Measurements from ENCODE around the gene SLC22A14. TPM values are rescaled to one million over a fixed set of nuclear protein-coding genes. Genes with fewer than 3 reads are reported as not detected.

The SLC22A14 gene
- total and polyA plus RNA-seq, 3 donors from 2014 or later, result 2.7 to 11.9 (median 9.4) TPM

GRCh38 chr3:38306941-38307340, 24.8 kb downstream of the SLC22A14 start:
- no peak overlapping the region for H3K27ac ChIP-seq
- no peaks in the 10 kb centered on the region for H3K27me3 ChIP-seq
- TF ChIP-seq POLR2A (IDR thresholded peaks at IDR 0.05) (no peak), CTCF (IDR thresholded peaks at IDR 0.05) (no peak)
- no peaks in the 10 kb centered on the region for H3K36me3 ChIP-seq (ENCODE audit: low read depth, missing control alignments)
- intact Hi-C loops (cut with DNase I; ENCODE audit: low total_unique reads), result no loop called here
- 95 to 100% methylated on average over 1 to 5 of the region's 5 CpGs for WGBS, 2 donors
- no peaks in the 10 kb centered on the region for H3K4me1 ChIP-seq
- no peak for DNase-seq
- no peak overlapping the region for H3K4me3 ChIP-seq
- no peaks in the 10 kb centered on the region for H3K9me3 ChIP-seq

GRCh38 chr3:38307599-38307998, 25.5 kb downstream of the SLC22A14 start:
- H3K36me3 ChIP-seq (ENCODE audit: low read depth, missing control alignments), result no peaks in the 10 kb centered on the region
- H3K9me3 ChIP-seq, result no peaks in the 10 kb centered on the region
- no peak overlapping the region for H3K27ac ChIP-seq
- intact Hi-C loops (cut with DNase I; ENCODE audit: low total_unique reads), result no loop called here
- H3K27me3 ChIP-seq, result no peaks in the 10 kb centered on the region
- 94 to 95% methylated on average over 12 of the region's 12 CpGs for WGBS, 2 donors
- DNase-seq, result no peak
- TF ChIP-seq POLR2A (IDR thresholded peaks at IDR 0.05) (no peak), CTCF (IDR thresholded peaks at IDR 0.05) (no peak)
- H3K4me1 ChIP-seq, result no peaks in the 10 kb centered on the region
- H3K4me3 ChIP-seq, result no peak overlapping the region

GRCh38 chr3:38308456-38308855, 26.4 kb downstream of the SLC22A14 start:
- H3K4me1 ChIP-seq, result no peaks in the 10 kb centered on the region
- H3K27me3 ChIP-seq, result no peaks in the 10 kb centered on the region
- WGBS, 2 donors, result 84 to 86% methylated on average over 9 of the region's 9 CpGs
- DNase-seq, result no peak
- H3K27ac ChIP-seq, result no peak overlapping the region
- H3K9me3 ChIP-seq, result no peaks in the 10 kb centered on the region
- intact Hi-C loops (cut with DNase I; ENCODE audit: low total_unique reads), result no loop called here
- no peak overlapping the region for H3K4me3 ChIP-seq
- H3K36me3 ChIP-seq (ENCODE audit: low read depth, missing control alignments), result no peaks in the 10 kb centered on the region
- TF ChIP-seq CTCF (IDR thresholded peaks at IDR 0.05), result no peak

- WGBS, 2 donors, result 56 to 77% methylated on average over 1 of the region's 1 CpG
- TF ChIP-seq POLR2A (IDR thresholded peaks at IDR 0.05) (no peak), CTCF (IDR thresholded peaks at IDR 0.05) (no peak)
Measured at GRCh38 chr3:38311476-38311875, 29.4 kb downstream of the SLC22A14 start.

GRCh38 chr3:38311941-38312340, 29.8 kb downstream of the SLC22A14 start:
- no peaks in the 10 kb centered on the region for H3K27me3 ChIP-seq
- 66 to 79% methylated on average over 2 of the region's 2 CpGs for WGBS, 2 donors
- intact Hi-C loops (cut with DNase I; ENCODE audit: low total_unique reads), result loop anchor here (10.0 kb wide), 1 partner anchor 897 kb away; no protein-coding TSS in a partner anchor
- TF ChIP-seq POLR2A (IDR thresholded peaks at IDR 0.05) (no peak), CTCF (IDR thresholded peaks at IDR 0.05) (no peak)
- no peaks in the 10 kb centered on the region for H3K9me3 ChIP-seq
- no peak overlapping the region for H3K27ac ChIP-seq
- no peaks in the 10 kb centered on the region for H3K4me1 ChIP-seq
- DNase-seq, result no peak
- no peaks in the 10 kb centered on the region for H3K36me3 ChIP-seq (ENCODE audit: low read depth, missing control alignments)
- H3K4me3 ChIP-seq, result no peak overlapping the region

More at GRCh38 chr3:38311476-38311875, 29.4 kb downstream of the SLC22A14 start:
- Histone ChIP-seq H3K4me1 (no peaks in the 10 kb centered on the region), H3K4me3 (no peak overlapping the region), H3K9me3 (no peaks in the 10 kb centered on the region), H3K27me3 (no peaks in the 10 kb centered on the region), H3K36me3 (ENCODE audit: low read depth, missing control alignments) (no peaks in the 10 kb centered on the region), H3K27ac (no peak overlapping the region)
- intact Hi-C loops (cut with DNase I; ENCODE audit: low total_unique reads), result loop anchor here (10.0 kb wide), 1 partner anchor 897 kb away; no protein-coding TSS in a partner anchor
- no peak for DNase-seq
